Keratinocyte (primary cell): ENCODE results near the gene CDH13. TPM values are rescaled to one million over a fixed set of nuclear protein-coding genes. Genes with fewer than 3 reads are reported as not detected.

ENCODE experiments used
- DNase-seq: peaks from one replicate; pipeline ENCODE4 v3.0.0-alpha.2; 2011; ENCODE audit warnings: low read depth, missing footprints, low spot score
- FAIRE-seq: peaks from 2 replicates; lab custom pipeline; 2011; peaks lifted over from hg19 to GRCh38; lab: Jason Lieb, UNC
- H2AFZ ChIP-seq: 2 replicates; pipeline ENCODE4 v1.6.0; 2012; ENCODE audit warnings: low read length, control low read depth, inconsistent platforms; ENCODE audit not compliant: control insufficient read depth
- H3K27ac ChIP-seq: 2 replicates; pipeline ENCODE4 v1.5.1; 2011; ENCODE audit warnings: low read length; ENCODE audit not compliant: control insufficient read depth, insufficient read depth
- H3K27me3 ChIP-seq: 3 replicates; pipeline ENCODE4 v1.6.0; 2011; ENCODE audit warnings: low read length; ENCODE audit not compliant: control insufficient read depth, insufficient read depth; ENCODE audit errors: extremely low read depth
- H3K36me3 ChIP-seq, 2 experiments: 2 replicates in 1 of 2; 3 replicates in 1 of 2; pipeline ENCODE4 v1.5.1; 2011; ENCODE audit warnings: low read length in 2 of 2, mild to moderate bottlenecking in 1 of 2; ENCODE audit not compliant: control insufficient read depth in 2 of 2, insufficient read depth in 2 of 2; ENCODE audit errors: extremely low read depth in 1 of 2
- H3K4me1 ChIP-seq: 3 replicates; pipeline ENCODE4 v1.5.1; 2011; ENCODE audit warnings: low read length; ENCODE audit not compliant: control insufficient read depth, insufficient read depth; ENCODE audit errors: extremely low read depth
- H3K4me2 ChIP-seq: 3 replicates; pipeline ENCODE4 v1.6.0; 2011; ENCODE audit warnings: low read depth, low read length; ENCODE audit not compliant: control insufficient read depth, insufficient read depth; ENCODE audit errors: extremely low read depth
- H3K4me3 ChIP-seq, 3 experiments: fragments of 200-600 bp in 1 of 3; sonication (generic) in 1 of 3; 2 replicates in 2 of 3; 3 replicates in 1 of 3; pipeline ENCODE4 v1.5.1; 2011 to 2016; ENCODE audit warnings: low read length in 3 of 3, mild to moderate bottlenecking in 3 of 3, control low read depth in 2 of 3, inconsistent platforms in 1 of 3, low read depth in 1 of 3, mixed read lengths in 1 of 3, mixed run types in 1 of 3, moderate library complexity in 1 of 3; ENCODE audit not compliant: control insufficient read depth in 2 of 3, insufficient read depth in 2 of 3; ENCODE audit errors: extremely low read depth in 1 of 3
- H3K79me2 ChIP-seq: 2 replicates; pipeline ENCODE4 v1.6.0; 2012; ENCODE audit warnings: low read length; ENCODE audit not compliant: control insufficient read depth, insufficient read depth
- H3K9ac ChIP-seq: 3 replicates; pipeline ENCODE4 v1.6.0; 2011; ENCODE audit warnings: low read length; ENCODE audit not compliant: control insufficient read depth, insufficient read depth; ENCODE audit errors: extremely low read depth
- H3K9me1 ChIP-seq: 3 replicates; pipeline ENCODE4 v1.6.0; 2011; ENCODE audit warnings: low read length; ENCODE audit not compliant: control insufficient read depth, insufficient read depth; ENCODE audit errors: extremely low read depth
- H3K9me3 ChIP-seq: 2 replicates; pipeline ENCODE4 v1.5.1; 2012; ENCODE audit warnings: low read depth, low read length; ENCODE audit not compliant: control insufficient read depth
- H4K20me1 ChIP-seq: 3 replicates; pipeline ENCODE4 v1.6.0; 2011; ENCODE audit warnings: low read length; ENCODE audit not compliant: control insufficient read depth, insufficient read depth; ENCODE audit errors: extremely low read depth
- CTCF ChIP-seq, 3 experiments: IDR thresholded peaks in 1 of 3; conservative IDR thresholded peaks in 1 of 3; optimal IDR thresholded peaks in 1 of 3; 2 replicates in 2 of 3; 3 replicates in 1 of 3; pipeline versions ENCODE3 to v1.5.1; 2011; ENCODE audit warnings: low read length in 3 of 3, mild to moderate bottlenecking in 3 of 3, moderate library complexity in 2 of 3, control low read depth in 1 of 3, inconsistent platforms in 1 of 3; ENCODE audit not compliant: insufficient read depth in 2 of 3; ENCODE audit errors: extremely low read depth in 1 of 3
- EZH2 ChIP-seq: IDR thresholded peaks from one replicate; pipeline ENCODE4 v1.6.1; 2012; ENCODE audit warnings: inconsistent platforms, mild to moderate bottlenecking, low read length, moderate library complexity
- dilution Hi-C: fragments of 300-500 bp; cut with MboI; formaldehyde crosslinking; loops from one replicate; pipeline ENCODE4 v1.7.0; 2020; ENCODE audit warnings: low sequenced_read_pairs; ENCODE audit not compliant: extremely low pct_ligation_motif_present
- polyA plus RNA-seq, 5 experiments: library from polyadenylated mRNA; depleted of rRNA in 3 of 5; stranded (reverse) in 3 of 5; stranded (forward) in 1 of 5; unstranded in 1 of 5; fragments of >200 nt; gene quantifications; 1 replicate in 1 of 5; 2 replicates in 3 of 5; 3 replicates in 1 of 5; pipeline versions ENCODE4 v1.2.1 to v1.2.3, GENCODE V29; 2011 to 2012; ENCODE audit warnings: missing spikeins in 2 of 5, low read depth in 1 of 5, low replicate concordance in 1 of 5

Gene CDH13
- polyA plus RNA-seq, 1 donor (not counting 4 experiments of a cell fraction or from before 2014, with no cell fraction given), result 111 TPM

GRCh38 chr16:83689385-83689831, 1062.6 kb downstream of the CDH13 start:
- peak; percentile 98 for FAIRE-seq
- TF ChIP-seq CTCF (optimal IDR thresholded peaks at IDR 0.05 in 1 of 3, IDR thresholded peaks at IDR 0.05 in 1 of 3, conservative IDR thresholded peaks at IDR 0.05 in 1 of 3; ENCODE audit: extremely low read depth in 1 of 3, insufficient read depth in 2 of 3, low read length in 3 of 3) (no peak), EZH2 (no peak)
- dilution Hi-C loops, result no loop called here
- Histone ChIP-seq H2AFZ (no peak overlapping the region), H3K9ac (no peak overlapping the region), H4K20me1 (no peaks in the 10 kb centered on the region), H3K27ac (no peak overlapping the region), H3K36me3 (peaks cover 0 to 1% of the 10 kb centered on the region in 2 experiments), H3K4me3 (no peak overlapping the region), H3K79me2 (no peaks in the 10 kb centered on the region), H3K4me2 (peak overlapping the region; percentile 45), H3K27me3 (no peaks in the 10 kb centered on the region), H3K4me1 (peaks cover 18% of the 10 kb centered on the region), H3K9me3 (no peaks in the 10 kb centered on the region), H3K9me1 (no peaks in the 10 kb centered on the region)
- peak; percentile 38 for DNase-seq

GRCh38 chr16:83692224-83692623, 1065.5 kb downstream of the CDH13 start:
- dilution Hi-C loops, result no loop called here
- peaks cover 18% of the 10 kb centered on the region for H3K4me1 ChIP-seq
- no peaks in the 10 kb centered on the region for H3K9me1 ChIP-seq
- no peaks in the 10 kb centered on the region for H3K27me3 ChIP-seq
- no peak overlapping the region for H3K4me3 ChIP-seq
- H3K9ac ChIP-seq, result no peak overlapping the region
- no peaks in the 10 kb centered on the region for H3K79me2 ChIP-seq
- TF ChIP-seq CTCF (optimal IDR thresholded peaks at IDR 0.05 in 1 of 3, IDR thresholded peaks at IDR 0.05 in 1 of 3, conservative IDR thresholded peaks at IDR 0.05 in 1 of 3; ENCODE audit: extremely low read depth in 1 of 3, insufficient read depth in 2 of 3, low read length in 3 of 3) (no peak), EZH2 (no peak)
- H3K36me3 ChIP-seq, result peaks cover 0 to 1% of the 10 kb centered on the region in 2 experiments
- no peak overlapping the region for H2AFZ ChIP-seq
- no peak overlapping the region for H3K4me2 ChIP-seq
- no peaks in the 10 kb centered on the region for H3K9me3 ChIP-seq
- FAIRE-seq (no peak), DNase-seq (no peak)
- H4K20me1 ChIP-seq, result no peaks in the 10 kb centered on the region
- H3K27ac ChIP-seq, result no peak overlapping the region
